ENCODE measurements around the gene DLG2. TPM values are rescaled to one million over a fixed set of nuclear protein-coding genes. Genes with fewer than 3 reads are reported as not detected.

DLG2 gene
- polyA plus RNA-seq, 1 experiment: 0.68 TPM

DNA sequence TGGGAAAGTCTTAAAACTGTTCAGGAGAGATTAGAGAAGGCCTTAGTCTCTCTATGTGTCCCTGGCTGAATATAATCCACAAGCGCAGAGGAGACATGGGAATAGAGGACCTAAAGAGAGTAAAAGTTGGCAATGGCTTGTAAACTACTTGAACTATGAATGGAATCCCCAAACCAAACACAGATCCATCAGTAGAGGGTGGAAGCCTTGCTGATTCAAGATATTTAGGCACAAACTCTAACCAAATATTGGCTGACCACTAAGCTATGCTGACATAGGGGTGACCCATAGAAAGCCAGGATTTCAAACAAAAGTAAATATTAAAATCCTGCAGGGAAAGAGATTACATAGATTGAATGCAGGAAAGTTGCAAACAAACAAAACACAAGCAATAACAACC is 439.2 kb downstream of the DLG2 start:
- TF ChIP-seq, protein P1, sequence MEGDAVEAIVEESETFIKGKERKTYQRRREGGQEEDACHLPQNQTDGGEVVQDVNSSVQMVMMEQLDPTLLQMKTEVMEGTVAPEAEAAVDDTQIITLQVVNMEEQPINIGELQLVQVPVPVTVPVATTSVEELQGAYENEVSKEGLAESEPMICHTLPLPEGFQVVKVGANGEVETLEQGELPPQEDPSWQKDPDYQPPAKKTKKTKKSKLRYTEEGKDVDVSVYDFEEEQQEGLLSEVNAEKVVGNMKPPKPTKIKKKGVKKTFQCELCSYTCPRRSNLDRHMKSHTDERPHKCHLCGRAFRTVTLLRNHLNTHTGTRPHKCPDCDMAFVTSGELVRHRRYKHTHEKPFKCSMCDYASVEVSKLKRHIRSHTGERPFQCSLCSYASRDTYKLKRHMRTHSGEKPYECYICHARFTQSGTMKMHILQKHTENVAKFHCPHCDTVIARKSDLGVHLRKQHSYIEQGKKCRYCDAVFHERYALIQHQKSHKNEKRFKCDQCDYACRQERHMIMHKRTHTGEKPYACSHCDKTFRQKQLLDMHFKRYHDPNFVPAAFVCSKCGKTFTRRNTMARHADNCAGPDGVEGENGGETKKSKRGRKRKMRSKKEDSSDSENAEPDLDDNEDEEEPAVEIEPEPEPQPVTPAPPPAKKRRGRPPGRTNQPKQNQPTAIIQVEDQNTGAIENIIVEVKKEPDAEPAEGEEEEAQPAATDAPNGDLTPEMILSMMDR (IDR thresholded peaks at IDR 0.05; ENCODE audit: low read depth, low read length): no peak
- H3K27me3 ChIP-seq (ENCODE audit: control insufficient read depth, insufficient read depth, low read length): no peaks in the 10 kb centered on the region
- DNase-seq (ENCODE audit: low read depth, low spot score): no peak
- CTCF ChIA-PET: no interaction called here
- no peak overlapping the region for H3K4me3 ChIP-seq (ENCODE audit: low read depth, low read length)
- POLR2A ChIA-PET: no interaction called here
- H3K9me3 ChIP-seq (ENCODE audit: control insufficient read depth, insufficient read depth, low read length): no peaks in the 10 kb centered on the region
- H3K27ac ChIP-seq (ENCODE audit: low read depth, low read length): no peak overlapping the region

DNA sequence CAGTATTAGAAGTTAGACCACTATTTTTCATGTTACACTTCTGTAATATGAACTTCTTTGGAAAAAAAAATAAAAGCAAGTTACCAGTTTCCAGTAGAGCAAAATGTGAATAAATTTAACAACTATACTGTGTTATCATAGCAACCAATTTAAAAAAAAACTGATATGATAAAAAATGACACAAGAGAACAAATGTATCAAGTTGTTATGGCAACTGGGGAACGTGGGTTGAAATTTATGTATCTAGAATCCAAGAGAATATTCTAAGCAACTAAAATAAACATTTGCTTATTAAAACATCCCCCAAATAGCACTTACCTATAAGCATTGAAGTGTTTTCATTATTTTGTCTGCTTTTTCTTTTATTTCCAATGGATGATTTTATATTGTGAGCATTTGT is 442.4 kb downstream of the DLG2 start:
- Histone ChIP-seq H3K9me3 (ENCODE audit: control insufficient read depth, insufficient read depth, low read length) (no peaks in the 10 kb centered on the region), H3K27me3 (ENCODE audit: control insufficient read depth, insufficient read depth, low read length) (no peaks in the 10 kb centered on the region), H3K27ac (ENCODE audit: low read depth, low read length) (no peak overlapping the region), H3K4me3 (ENCODE audit: low read depth, low read length) (no peak overlapping the region)
- POLR2A ChIA-PET: no interaction called here
- DNase-seq (ENCODE audit: low read depth, low spot score): no peak
- CTCF ChIA-PET: no interaction called here
- TF ChIP-seq, protein P1 (IDR thresholded peaks at IDR 0.05; ENCODE audit: low read depth, low read length): no peak

DNA sequence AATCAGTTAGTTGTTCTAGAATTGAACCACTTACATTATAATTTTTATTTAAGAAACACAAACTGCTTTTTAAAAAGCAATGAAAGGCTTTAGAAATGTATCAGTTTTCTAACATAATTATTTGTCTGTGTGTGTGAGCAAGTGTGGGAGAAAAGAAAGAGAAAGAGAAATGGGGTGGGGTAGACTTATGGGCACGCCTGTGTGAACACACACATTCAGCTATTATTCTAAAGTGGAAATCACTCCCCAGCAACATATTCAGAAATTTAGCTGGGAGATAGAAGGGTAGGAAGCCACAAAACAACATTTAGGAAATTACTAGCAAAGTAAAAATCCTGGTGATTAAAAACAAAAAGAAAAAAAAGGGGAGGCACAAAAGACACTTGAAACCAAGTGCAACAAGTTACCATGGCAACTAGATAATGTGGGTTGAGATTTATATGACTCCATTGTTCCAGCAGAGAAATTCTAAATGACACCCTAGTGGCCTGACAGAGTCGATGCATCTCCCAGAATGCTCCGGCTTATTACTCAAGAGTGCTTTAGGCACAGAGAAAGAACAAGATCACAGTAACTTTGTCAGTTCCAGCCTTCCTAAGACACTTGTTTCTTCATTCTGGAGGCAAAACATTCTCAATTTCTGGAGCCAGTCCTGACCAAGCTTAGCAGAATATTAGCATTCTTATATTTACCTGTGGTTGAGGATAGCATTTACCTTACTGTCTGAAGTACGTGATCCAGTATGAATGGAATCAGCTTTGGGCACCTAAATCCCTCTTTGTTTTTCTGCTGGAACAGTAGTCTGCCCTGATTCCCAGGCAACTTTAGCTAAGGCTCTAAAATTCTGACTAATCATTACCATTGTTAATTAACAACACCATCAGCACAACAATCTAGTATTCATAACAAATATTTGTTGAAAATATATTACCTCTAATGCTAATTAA is 444.4 kb downstream of the DLG2 start:
- CTCF ChIA-PET: interaction anchor here (0.7 to 1.2 kb wide), 2 partner anchors 46 to 383 kb away, joined by 3 to 4 read pairs; no protein-coding TSS in a partner anchor

DNA sequence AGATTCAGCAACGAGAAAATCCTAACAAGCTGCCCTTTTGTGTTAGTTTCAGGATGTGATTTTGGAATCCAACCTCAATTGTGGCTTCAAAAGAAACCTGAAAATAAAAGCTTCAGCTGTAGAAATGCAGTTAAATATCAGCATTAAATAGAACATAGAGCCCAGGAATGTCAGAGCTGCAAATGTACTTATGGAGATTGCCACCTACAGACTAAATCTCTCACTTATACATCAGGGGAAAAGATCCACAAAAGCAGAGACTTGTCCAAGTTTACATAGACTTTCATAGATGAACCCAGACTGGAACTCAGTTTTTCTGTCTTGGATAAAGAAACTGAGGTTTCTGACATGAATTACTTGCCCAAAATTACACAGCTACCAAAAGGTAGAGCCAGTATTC is 446.6 kb downstream of the DLG2 start:
- H3K4me3 ChIP-seq (ENCODE audit: low read depth, low read length): no peak overlapping the region
- ChIA-PET POLR2A (no interaction called here), CTCF (no interaction called here)
- H3K9me3 ChIP-seq (ENCODE audit: control insufficient read depth, insufficient read depth, low read length): no peaks in the 10 kb centered on the region
- H3K27me3 ChIP-seq (ENCODE audit: control insufficient read depth, insufficient read depth, low read length): no peaks in the 10 kb centered on the region
- DNase-seq (ENCODE audit: low read depth, low spot score): no peak
- H3K27ac ChIP-seq (ENCODE audit: low read depth, low read length): no peak overlapping the region
- TF ChIP-seq, protein P1 (IDR thresholded peaks at IDR 0.05; ENCODE audit: low read depth, low read length): no peak

More for the DNA sequence above, 444.4 kb downstream of the DLG2 start:
- H3K27me3 ChIP-seq (ENCODE audit: control insufficient read depth, insufficient read depth, low read length): no peaks in the 10 kb centered on the region
- no peaks in the 10 kb centered on the region for H3K9me3 ChIP-seq (ENCODE audit: control insufficient read depth, insufficient read depth, low read length)
- TF ChIP-seq, protein P1 (IDR thresholded peaks at IDR 0.05; ENCODE audit: low read depth, low read length): peak; percentile 54
- DNase-seq (ENCODE audit: low read depth, low spot score): no peak
- POLR2A ChIA-PET: no interaction called here
- H3K4me3 ChIP-seq (ENCODE audit: low read depth, low read length): no peak overlapping the region
- H3K27ac ChIP-seq (ENCODE audit: low read depth, low read length): no peak overlapping the region

DNA sequence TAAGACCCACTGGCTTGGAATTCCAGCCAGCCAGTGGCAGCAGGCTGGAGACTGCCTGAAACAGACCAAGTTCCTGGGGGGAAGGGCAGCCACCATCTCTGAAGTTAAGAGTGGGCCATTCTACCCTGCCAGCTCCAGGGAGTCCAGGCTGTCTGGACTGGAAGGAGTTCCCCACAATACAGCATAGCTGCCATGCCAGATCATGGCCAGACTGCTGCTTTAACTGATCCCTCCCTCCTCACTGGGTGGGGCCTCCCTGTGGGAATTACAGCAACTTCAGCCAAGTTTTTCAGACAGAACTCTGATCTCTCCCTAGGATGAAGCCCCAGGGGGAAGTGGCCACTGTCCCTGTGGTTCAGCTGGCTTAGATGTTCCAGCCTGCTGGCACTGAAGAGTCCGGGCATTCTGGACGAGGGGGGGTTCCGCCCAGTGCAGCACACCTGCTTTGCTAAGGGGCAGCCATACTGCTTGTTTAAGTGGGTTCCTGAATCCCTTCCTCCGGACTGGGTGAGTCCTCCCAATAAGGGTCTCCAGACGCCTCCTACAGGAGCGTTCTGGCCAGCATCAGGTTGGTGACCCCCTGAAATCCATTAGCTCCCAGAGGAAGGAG is 455.4 kb downstream of the DLG2 start:
- H3K4me3 ChIP-seq (ENCODE audit: low read depth, low read length): no peak overlapping the region
- TF ChIP-seq, protein P1 (IDR thresholded peaks at IDR 0.05; ENCODE audit: low read depth, low read length): no peak
- no peak overlapping the region for H3K27ac ChIP-seq (ENCODE audit: low read depth, low read length)
- CTCF ChIA-PET: no interaction called here
- H3K9me3 ChIP-seq (ENCODE audit: control insufficient read depth, insufficient read depth, low read length): peaks cover 4% of the 10 kb centered on the region
- no peak for DNase-seq (ENCODE audit: low read depth, low spot score)
- POLR2A ChIA-PET: no interaction called here
- H3K27me3 ChIP-seq (ENCODE audit: control insufficient read depth, insufficient read depth, low read length): no peaks in the 10 kb centered on the region
